Gastrocnemius medialis (tissue), 4 donors: ENCODE data around the gene GSK3A.

Source experiments
- POLR2A ChIP-seq, 2 donors: fragments of 450-650 bp; IDR thresholded peaks; one replicate each; pipeline ENCODE4 v1.6.1; 2017; ENCODE audit warnings: antibody characterized with exemption in 2 of 2, mild to moderate bottlenecking in 2 of 2, moderate library complexity in 2 of 2
- TF ChIP-seq, protein P1 (sequence below), 5 experiments: fragments of 450-650 bp in 3 of 5; fragments of 200-600 bp in 2 of 5; sonication (generic) in 2 of 5; IDR thresholded peaks in 4 of 5; conservative IDR thresholded peaks in 1 of 5; 1 replicate in 4 of 5; 2 replicates in 1 of 5; pipeline ENCODE4 v1.5.1; 2016 to 2019; ENCODE audit warnings: antibody characterized with exemption in 5 of 5, mild to moderate bottlenecking in 3 of 5, moderate library complexity in 3 of 5

GRCh38 chr19:42228641-42229040 is 13.8 kb downstream of the GSK3A start:
- TF ChIP-seq POLR2A (IDR thresholded peaks at IDR 0.05) = no peak
- TF ChIP-seq, protein P1, sequence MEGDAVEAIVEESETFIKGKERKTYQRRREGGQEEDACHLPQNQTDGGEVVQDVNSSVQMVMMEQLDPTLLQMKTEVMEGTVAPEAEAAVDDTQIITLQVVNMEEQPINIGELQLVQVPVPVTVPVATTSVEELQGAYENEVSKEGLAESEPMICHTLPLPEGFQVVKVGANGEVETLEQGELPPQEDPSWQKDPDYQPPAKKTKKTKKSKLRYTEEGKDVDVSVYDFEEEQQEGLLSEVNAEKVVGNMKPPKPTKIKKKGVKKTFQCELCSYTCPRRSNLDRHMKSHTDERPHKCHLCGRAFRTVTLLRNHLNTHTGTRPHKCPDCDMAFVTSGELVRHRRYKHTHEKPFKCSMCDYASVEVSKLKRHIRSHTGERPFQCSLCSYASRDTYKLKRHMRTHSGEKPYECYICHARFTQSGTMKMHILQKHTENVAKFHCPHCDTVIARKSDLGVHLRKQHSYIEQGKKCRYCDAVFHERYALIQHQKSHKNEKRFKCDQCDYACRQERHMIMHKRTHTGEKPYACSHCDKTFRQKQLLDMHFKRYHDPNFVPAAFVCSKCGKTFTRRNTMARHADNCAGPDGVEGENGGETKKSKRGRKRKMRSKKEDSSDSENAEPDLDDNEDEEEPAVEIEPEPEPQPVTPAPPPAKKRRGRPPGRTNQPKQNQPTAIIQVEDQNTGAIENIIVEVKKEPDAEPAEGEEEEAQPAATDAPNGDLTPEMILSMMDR (IDR thresholded peaks at IDR 0.05 in 4 of 5, conservative IDR thresholded peaks at IDR 0.05 in 1 of 5) = no peak
